ENCODE measurements around the gene SETD1A. TPM values are rescaled to one million over a fixed set of nuclear protein-coding genes. Genes with fewer than 3 reads are reported as not detected.

Gene SETD1A
- total and polyA plus RNA-seq, 7 donors: 2.4 to 16.0 (median 5.6) TPM

DNA sequence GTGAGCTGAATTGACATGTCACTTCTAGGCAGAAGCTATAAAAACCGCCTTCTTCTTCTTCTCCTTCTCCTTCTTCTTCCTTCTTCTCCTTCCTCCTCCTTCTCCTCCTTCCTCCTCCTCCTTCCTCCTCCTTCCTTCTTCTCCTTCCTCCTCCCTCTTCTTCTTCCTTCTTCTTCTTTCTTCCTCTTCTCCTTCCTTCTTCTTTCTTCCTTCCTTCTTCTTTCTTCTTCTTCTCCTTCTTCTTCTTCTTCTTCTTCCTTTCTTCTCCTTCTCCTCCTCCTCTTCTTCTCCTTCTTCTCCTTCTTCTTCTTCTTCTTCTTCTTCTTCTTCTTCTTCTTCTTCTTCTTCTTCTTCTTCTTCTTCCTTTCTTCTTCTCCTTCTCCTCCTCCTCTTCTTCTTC is 38.9 kb upstream of the SETD1A start:
- Histone ChIP-seq H3K27ac (no peak overlapping the region), H3K4me1 (peaks cover 0 to 11% (median 10%) of the 10 kb centered on the region in 4 donors), H3K27me3 (no peaks in the 10 kb centered on the region), H3K36me3 (no peaks in the 10 kb centered on the region), H3K4me3 (no peak overlapping the region), H3K9me3 (no peaks in the 10 kb centered on the region)
- DNase-seq: no peak
- intact Hi-C loops (cut with DNase I): no loop called here
- TF ChIP-seq, protein P1, sequence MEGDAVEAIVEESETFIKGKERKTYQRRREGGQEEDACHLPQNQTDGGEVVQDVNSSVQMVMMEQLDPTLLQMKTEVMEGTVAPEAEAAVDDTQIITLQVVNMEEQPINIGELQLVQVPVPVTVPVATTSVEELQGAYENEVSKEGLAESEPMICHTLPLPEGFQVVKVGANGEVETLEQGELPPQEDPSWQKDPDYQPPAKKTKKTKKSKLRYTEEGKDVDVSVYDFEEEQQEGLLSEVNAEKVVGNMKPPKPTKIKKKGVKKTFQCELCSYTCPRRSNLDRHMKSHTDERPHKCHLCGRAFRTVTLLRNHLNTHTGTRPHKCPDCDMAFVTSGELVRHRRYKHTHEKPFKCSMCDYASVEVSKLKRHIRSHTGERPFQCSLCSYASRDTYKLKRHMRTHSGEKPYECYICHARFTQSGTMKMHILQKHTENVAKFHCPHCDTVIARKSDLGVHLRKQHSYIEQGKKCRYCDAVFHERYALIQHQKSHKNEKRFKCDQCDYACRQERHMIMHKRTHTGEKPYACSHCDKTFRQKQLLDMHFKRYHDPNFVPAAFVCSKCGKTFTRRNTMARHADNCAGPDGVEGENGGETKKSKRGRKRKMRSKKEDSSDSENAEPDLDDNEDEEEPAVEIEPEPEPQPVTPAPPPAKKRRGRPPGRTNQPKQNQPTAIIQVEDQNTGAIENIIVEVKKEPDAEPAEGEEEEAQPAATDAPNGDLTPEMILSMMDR (IDR thresholded peaks at IDR 0.05): no peak
- no peak for TF ChIP-seq POLR2A (IDR thresholded peaks at IDR 0.05)
- no peak for TF ChIP-seq EP300 (IDR thresholded peaks at IDR 0.05)
- TF ChIP-seq POLR2AphosphoS5 (IDR thresholded peaks at IDR 0.05): no peak
- WGBS, 2 donors: 55 to 86% methylated on average over 1 of the region's 1 CpG

GRCh38 chr16:30920891-30921290 is 36.7 kb upstream of the SETD1A start:
- H3K4me1 ChIP-seq: peaks cover 0 to 31% (median 28%) of the 10 kb centered on the region in 4 donors
- 74 to 91% methylated on average over 2 of the region's 2 CpGs for WGBS, 2 donors
- H3K4me3 ChIP-seq: no peak overlapping the region
- H3K27ac ChIP-seq: peak overlapping the region; percentile 87 to 95 (median 91)
- no peak for DNase-seq
- TF ChIP-seq, protein P1 (IDR thresholded peaks at IDR 0.05): no peak
- TF ChIP-seq EP300 (IDR thresholded peaks at IDR 0.05) (no peak), POLR2A (IDR thresholded peaks at IDR 0.05) (no peak), POLR2AphosphoS5 (IDR thresholded peaks at IDR 0.05) (no peak)
- H3K27me3 ChIP-seq: no peaks in the 10 kb centered on the region
- no peaks in the 10 kb centered on the region for H3K36me3 ChIP-seq
- H3K9me3 ChIP-seq: no peaks in the 10 kb centered on the region
- intact Hi-C loops (cut with DNase I): loop anchor here (1.0 to 10.0 kb wide), 3 partner anchors 47 to 266 kb away; partner anchors contain the start of genes FBRS and PRR14

DNA sequence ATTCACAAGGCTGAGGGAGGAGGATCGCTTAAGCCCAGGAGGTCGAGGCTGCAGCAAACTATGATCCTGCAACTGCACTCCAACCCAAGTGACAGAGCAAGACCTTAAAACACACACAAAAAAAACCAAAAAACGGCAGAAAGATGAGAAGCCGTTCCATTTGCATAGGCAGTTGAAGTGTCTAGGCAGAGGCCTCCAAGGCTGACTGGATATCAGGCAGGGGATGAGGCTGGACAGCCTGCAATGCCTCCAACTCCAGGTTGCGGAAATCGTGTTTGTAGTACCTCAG is 36.2 kb upstream of the SETD1A start:
- intact Hi-C loops (cut with DNase I): loop anchor here (1.0 to 10.0 kb wide), 3 partner anchors 47 to 267 kb away; partner anchors contain the start of genes FBRS and PRR14
- Histone ChIP-seq H3K4me3 (peak overlapping the region; percentile 52 to 90 (median 70)), H3K9me3 (no peaks in the 10 kb centered on the region), H3K27ac (peak overlapping the region; percentile 87 to 95 (median 91)), H3K36me3 (no peaks in the 10 kb centered on the region), H3K4me1 (peaks cover 0 to 31% (median 28%) of the 10 kb centered on the region in 4 donors), H3K27me3 (no peaks in the 10 kb centered on the region)
- TF ChIP-seq POLR2AphosphoS5 (IDR thresholded peaks at IDR 0.05): no peak
- TF ChIP-seq, protein P1 (IDR thresholded peaks at IDR 0.05): peak in 1 of 4 experiments; percentile 89
- no peak for TF ChIP-seq POLR2A (IDR thresholded peaks at IDR 0.05)
- TF ChIP-seq EP300 (IDR thresholded peaks at IDR 0.05): no peak
- no peak for DNase-seq
- 24 to 28% methylated on average over 6 of the region's 6 CpGs for WGBS, 2 donors

DNA sequence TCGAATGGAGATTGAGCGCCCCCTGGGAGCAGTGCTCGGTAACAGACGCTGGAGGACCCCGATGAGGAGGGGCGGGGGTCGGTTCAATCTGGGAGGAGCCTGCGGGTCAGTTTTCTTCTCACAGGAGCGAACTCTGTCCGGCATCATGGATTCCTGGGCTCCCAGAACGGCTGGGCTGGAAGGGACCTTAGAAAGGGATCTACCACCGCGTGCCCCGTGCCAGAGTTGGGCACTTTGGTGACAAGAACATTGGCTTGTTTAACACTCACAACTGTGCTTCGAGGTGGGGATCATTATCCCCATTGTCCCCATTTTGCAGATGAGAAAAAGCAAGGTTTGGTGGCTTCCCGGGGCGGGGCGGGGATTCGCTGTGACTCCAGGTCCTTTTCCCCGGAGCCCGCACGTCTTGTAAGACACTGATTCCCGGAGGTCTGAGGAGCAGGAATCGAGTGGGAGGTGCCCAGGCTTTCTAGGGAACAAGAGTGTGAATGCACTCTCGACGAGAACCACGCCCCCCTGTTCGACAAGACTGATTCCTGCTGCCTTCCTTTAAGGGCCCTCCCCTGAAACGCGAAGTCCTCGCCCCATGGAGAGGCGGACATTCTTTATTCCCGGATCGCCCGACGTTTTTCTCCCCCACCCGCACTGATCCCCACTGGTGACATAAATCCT is 35.7 kb upstream of the SETD1A start:
- no peaks in the 10 kb centered on the region for H3K27me3 ChIP-seq
- peak; percentile 95 for DNase-seq
- 1% methylated on average over 37 of the region's 37 CpGs for WGBS, 2 donors
- intact Hi-C loops (cut with DNase I): loop anchor here (1.0 to 10.0 kb wide), 5 partner anchors 27 to 267 kb away; partner anchors contain the start of genes BCL7C, FBRS, PRR14 and SRCAP
- H3K4me1 ChIP-seq: peaks cover 0 to 31% (median 28%) of the 10 kb centered on the region in 4 donors
- TF ChIP-seq POLR2AphosphoS5 (IDR thresholded peaks at IDR 0.05): no peak
- TF ChIP-seq, protein P1 (IDR thresholded peaks at IDR 0.05): peak in 3 of 4 experiments; percentile 87 to 98 (median 94)
- no peaks in the 10 kb centered on the region for H3K9me3 ChIP-seq
- no peaks in the 10 kb centered on the region for H3K36me3 ChIP-seq
- peak overlapping the region; percentile 52 to 90 (median 70) for H3K4me3 ChIP-seq
- H3K27ac ChIP-seq: peak overlapping the region; percentile 87 to 95 (median 91)

Measured in sigmoid colon (tissue), 7 donors.